GM23338 (cell line): ENCODE measurements around the gene TANGO2.

ENCODE experiments used
- JUNB ChIP-seq: IDR thresholded peaks from one replicate; pipeline ENCODE4 v1.6.1; 2016; ENCODE audit warnings: antibody characterized with exemption; ENCODE audit not compliant: unreplicated experiment
- POLR2AphosphoS5 ChIP-seq: IDR thresholded peaks from 2 replicates; pipeline ENCODE4 v1.6.1; 2016; ENCODE audit warnings: antibody characterized with exemption, low read depth
- TF ChIP-seq, protein P1 (sequence below), 2 experiments: fragments of 200-600 bp in 1 of 2; sonication (generic) in 1 of 2; conservative IDR thresholded peaks; 2 replicates each; pipeline versions ENCODE4 v1.5.1 to v1.6.1; 2016 to 2017; ENCODE audit warnings: antibody characterized with exemption in 2 of 2, low read depth in 2 of 2, mild to moderate bottlenecking in 2 of 2, moderate library complexity in 1 of 2

DNA sequence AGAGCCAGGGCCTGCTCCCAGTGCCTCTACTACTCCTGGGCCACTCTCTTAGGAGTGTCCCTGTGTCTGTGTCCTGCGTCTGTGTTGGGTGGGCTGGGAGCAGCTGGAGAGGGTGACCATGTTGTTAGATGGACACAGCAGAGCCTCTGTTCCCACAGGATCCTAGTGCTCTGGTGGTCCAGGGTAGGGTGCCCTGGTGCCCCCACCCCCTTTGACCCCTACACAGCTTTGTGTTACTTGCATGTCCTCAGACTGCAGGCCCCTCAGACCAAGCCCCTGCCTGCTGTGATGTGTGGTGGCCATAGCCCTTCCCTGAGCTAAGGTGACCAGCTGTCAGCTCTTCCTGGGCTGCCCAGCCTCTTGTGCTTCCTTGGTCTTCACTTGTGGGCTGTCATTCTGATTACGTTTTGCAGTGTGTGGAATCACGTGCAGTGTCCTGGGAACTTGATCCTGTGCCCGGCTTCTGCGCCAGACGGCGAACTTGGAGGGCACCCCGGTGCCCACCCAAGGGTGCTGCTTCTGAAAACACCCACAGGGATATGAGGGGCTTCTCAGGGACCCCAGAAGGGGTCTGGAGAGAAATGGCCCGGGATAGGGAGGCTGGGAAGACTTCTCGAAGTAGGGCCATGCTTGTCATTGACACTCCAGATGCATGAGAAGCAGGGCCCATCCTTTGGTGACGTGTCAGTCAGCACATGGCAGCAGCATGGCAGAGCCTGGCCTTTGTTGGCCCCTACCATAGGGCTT lies 1.5 kb downstream of the TANGO2 start:
- TF ChIP-seq POLR2AphosphoS5, result no peak
- TF ChIP-seq JUNB, result no peak
- TF ChIP-seq, protein P1, sequence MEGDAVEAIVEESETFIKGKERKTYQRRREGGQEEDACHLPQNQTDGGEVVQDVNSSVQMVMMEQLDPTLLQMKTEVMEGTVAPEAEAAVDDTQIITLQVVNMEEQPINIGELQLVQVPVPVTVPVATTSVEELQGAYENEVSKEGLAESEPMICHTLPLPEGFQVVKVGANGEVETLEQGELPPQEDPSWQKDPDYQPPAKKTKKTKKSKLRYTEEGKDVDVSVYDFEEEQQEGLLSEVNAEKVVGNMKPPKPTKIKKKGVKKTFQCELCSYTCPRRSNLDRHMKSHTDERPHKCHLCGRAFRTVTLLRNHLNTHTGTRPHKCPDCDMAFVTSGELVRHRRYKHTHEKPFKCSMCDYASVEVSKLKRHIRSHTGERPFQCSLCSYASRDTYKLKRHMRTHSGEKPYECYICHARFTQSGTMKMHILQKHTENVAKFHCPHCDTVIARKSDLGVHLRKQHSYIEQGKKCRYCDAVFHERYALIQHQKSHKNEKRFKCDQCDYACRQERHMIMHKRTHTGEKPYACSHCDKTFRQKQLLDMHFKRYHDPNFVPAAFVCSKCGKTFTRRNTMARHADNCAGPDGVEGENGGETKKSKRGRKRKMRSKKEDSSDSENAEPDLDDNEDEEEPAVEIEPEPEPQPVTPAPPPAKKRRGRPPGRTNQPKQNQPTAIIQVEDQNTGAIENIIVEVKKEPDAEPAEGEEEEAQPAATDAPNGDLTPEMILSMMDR (conservative IDR thresholded peaks at IDR 0.05; ENCODE audit: low read depth in 2 of 2), result no peak
